ENCODE data around the gene NPHP4.

NPHP4 gene

DNA sequence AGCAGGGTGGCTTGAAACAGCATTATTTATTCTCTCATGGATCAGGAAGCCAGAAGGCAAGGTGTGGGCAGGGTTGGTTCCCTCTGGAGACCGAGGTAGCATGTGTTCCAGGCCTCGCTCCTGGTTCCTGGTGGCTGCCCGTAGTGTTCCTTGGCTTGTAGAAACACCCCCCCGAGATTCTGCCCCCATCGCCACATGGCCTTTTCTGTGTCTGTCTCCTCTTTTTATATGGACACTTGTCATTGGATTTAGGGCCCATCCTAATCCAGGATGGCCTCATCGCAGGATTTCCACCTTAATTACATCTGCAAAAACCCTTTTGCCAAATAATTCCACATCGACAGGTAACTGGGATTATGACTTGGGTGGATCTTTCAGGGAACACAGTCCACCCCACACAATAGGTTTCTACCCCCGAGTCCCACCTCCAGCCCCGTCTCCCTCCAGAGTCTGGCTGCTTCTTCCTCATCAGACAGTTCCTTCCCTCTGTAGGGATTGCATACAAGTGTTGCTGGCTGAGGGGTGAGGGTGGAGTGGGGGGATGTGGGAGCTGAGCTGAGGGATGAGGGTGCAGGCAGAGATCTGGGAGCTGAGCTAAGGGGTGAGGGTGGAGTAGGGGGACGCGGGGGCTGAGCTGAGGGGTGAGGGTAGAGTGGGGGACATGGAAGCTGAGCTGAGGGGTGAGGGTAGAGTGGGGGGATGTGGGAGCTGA lies 12.3 kb upstream of the NPHP4 start:
- no peak for DNase-seq (ENCODE audit: low read depth, low spot score)

DNA sequence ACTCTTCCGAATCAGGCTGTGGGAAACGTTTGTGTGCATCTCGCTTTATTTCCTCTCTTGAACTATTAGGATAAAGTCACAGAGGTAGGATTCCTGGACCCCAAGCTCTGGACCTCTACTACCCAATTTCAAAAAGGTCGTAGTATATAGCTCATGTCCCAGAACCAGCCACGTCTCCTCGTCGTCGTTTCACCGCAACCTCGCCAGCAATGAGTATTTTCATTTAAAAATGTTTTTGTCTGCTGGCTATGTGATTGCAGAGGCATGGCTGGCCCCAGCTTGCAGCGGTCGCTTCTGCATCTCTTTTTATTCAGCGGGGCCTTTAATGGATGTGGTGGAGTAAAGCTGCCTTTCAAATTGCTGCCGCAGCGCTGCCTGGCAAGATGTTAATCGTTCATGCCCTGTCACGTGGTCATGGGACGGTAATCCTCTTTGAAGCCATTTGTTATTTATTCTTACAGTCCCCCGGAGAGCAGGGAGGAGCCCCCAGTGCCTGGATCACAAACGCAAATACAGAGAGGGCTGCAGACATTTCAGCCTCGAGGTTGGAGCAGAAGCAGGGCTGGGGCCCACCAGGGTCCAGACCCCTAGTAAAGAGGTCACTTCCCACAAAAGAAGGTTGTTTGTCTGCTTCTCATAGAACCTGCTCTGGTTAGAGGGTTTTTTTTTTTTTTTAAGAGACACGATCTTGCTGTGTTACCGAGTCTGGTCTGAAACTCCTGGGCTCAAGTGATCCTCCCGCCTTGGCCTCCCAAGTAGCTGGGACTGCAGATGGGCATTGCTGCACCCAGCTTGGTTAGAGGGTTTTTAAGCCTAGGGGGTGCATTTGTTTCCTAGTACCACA lies 11.6 kb upstream of the NPHP4 start:
- DNase-seq (ENCODE audit: low read depth, low spot score), result no peak

DNA sequence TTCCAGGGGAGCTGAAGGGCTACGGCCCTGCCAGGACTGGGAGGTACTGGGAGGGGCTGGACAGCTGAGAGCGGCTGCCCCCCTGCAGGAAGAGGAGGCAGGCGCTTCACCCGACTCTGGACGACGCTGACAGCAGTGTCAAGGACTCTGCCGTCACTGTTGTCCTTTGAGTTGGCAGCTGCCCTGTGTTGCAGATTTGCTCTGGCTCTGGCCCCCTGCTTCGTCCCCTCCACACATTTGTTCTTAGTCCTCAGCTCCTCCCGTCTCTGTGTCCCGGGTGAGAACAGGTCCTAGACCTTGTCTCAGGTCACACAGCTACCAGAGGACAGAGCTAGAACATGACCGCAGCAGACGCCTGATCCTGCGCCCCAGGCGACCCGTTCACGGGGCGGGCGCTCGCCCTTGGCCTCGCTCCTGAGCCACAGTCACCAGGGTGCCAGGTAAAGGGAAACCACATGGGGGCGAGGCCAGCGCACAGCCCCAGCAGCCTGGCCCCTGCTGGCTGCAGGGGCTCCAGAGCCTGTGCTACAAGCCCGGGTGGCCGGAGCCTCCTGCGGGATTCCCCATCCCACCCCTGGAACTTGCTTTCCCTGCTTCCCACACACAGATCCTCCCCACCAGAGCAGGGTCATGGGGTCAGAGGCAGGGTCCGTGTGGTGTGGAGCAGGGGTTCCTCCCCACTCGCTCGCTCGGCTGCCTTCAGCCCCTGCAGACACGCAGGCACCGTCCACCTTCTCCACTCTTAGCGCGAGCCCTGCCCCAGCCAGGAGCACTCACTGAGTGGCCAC lies 10.7 kb upstream of the NPHP4 start:
- no peak for DNase-seq (ENCODE audit: low read depth, low spot score)

DNA sequence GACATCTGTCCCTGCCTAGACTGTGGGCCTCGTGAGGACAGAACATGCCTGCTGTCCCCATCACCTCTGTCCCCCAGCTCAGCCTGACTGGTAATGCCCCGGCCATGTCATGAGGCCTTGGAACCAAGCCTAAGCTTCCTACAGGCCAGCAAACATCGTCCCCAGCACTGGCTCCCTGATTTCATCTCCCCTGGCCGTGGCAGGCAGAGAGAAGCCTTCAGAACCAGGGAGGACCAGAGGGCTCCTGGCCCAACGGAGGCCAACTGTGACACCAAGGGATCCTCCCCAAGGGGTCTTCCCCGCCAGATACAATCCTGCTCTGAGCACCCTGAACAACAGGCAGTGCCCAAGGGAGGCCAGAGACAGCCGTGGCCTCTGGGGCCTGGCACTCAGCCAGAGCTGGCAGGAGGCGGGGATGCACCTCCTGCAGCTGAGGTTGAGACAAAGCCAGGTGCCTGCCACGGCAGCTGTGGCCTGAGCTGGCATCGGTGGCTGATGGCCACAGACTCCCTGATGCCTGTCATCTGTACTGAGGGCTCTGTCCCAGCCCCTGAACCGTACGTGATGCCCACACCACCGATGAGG lies 9.9 kb upstream of the NPHP4 start:
- no peak for DNase-seq (ENCODE audit: low read depth, low spot score)

DNA sequence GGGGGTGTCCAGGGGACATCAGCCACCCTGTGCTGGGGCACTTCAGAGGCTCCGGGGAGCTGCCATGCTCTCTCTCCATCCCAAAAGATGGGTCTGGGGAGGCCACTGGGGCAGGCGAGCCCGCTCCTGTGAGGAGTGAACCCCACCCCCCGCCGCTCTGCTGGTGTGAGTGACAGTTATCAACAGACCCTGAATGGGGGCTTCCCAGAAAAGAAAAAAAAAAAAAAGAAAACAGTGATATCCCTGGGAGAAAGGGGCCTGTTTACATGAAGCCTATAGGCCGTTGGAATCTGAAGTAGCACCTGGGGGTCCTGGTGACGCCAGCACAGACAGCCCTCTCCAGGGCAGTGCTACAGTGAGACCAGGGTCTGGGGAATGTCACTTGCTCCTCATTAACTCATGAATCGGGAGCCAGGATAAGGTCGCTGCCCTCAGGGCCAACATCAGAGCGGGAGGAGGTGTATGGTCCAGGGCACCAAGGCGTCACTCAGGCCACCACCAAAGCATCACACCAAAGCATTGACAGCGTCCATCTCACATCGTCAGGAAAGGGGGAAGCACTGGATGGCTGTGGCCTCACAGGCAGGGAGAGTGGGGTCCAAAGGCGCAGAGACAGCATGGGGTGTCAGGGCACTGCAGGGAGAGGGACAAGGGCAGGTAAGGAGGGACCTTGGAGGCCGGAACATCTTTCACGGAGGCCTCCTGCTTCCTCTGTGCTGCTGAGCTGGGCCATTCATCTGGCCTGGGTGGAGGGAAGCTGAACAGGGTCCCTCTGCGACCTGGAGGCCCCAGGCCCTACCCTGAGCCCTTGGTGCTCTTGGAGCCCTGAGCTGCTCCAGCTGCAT lies 8.4 kb upstream of the NPHP4 start:
- DNase-seq (ENCODE audit: low read depth, low spot score), result no peak

DNA sequence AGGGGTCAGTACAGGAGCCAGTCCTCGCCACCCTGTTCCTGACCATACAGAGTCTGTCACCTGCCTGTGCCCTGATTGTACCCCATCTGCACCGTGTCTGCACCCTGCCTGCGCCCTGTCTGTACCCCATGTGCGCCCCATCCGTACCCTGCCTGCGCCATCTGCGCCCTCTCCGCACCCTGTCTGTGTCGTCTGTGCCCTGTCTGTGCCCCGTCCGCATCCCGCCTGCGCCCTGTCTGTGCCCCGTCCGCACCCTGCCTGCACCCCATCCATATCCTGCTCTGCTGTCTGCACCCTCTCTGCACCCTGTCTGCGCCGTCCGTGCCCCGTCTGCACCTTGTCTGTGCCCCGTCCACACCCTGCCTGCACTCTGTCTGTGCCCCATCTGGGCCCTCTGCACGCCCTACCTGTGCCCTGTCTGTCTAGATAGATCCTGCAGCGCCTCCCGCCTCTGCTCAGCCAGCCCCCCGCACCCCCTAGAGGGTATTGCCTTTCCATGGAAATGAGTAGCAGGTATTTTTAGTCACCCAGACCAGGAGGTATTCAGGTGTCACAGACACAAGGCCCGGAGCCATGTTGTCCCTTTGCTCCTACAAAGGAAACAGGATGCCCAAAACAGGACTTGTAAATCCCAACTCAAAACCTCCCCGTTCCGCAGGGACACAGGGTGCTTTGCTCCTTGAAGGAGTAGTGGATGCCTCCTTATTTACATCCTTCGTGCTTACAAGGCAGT lies 7.7 kb upstream of the NPHP4 start:
- no peak for DNase-seq (ENCODE audit: low read depth, low spot score)

DNA sequence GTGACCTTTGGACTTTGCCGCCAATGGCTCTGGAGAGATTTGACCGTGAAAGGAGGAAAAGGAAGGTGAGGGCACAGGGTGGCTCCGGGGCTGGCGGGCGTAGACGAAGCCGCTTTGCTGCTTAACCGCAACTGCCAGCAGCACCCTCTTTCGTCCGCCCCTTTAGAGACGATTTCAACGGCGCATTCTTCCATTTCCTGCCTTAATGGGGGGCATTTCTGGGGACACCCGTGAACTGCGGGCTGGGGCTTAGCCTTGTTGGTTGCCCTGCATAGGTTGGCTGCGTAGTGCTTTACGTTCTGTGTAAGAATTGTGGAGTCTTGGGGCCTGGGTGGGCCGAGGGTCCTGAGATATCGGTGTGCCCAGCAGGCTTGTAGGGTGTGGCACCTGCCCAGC lies 6.7 kb upstream of the NPHP4 start:
- DNase-seq (ENCODE audit: low read depth, low spot score), result no peak

DNA sequence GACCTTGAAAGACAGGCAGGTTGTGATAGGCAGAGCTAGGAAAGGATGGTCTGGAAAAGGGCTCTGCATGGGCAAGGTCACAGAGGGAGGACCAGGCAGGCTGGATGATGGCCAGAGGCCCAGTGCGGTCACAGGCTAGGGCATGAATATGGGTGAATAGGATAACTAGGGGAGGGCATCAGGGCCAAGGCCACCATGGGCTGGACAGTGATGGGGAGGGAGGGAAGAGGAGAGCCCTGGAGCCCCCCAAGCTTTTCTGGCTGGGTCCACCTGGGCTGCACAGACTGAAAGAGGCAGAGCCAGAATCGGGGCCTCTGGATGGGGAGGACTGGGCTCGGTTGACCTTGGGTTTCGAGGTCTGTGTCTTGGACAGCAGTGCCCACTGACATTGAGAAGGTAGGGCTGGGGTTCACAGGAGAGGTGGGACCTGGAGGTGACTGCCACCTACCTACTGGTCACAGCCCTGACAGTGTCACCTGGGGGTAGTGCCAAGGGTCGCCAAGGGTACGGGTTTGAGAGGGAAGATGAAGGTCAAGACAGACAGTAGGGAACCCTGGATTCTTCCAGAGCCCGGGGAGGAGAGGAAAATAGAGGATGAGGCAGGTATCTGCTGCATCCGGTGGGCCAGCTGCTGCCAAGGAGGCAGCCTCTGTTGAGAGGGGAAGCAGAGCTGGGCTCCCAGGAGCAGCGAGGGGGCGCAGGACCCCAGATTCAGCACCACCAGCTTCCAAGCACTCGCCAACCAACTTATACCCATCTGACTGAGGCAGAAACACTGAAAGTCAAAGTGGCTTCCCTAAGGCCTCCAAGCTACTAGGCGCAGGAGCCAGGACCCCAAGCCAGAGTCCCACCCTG lies 6.1 kb upstream of the NPHP4 start:
- DNase-seq (ENCODE audit: low read depth, low spot score), result no peak

DNA sequence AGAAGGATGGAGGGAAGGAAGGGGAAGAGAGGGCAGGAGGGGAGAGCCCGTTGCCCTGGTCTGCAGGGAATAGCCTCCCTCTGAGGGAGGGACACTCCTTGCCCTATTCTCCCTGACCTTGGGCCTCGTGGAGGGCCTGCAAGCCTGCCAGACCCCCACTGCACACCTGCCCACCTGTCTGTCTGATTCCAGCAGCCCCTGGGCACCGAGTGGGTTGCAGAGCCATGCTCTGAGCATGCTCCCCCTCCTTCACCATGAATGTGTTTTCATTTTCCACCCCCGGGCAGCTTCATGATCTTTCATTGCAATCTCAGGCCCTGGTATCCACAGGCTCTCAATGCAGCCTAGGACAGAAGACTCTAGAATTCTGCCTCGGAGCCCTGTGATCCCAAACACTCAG lies 5.1 kb upstream of the NPHP4 start:
- no peak for DNase-seq (ENCODE audit: low read depth, low spot score)

DNA sequence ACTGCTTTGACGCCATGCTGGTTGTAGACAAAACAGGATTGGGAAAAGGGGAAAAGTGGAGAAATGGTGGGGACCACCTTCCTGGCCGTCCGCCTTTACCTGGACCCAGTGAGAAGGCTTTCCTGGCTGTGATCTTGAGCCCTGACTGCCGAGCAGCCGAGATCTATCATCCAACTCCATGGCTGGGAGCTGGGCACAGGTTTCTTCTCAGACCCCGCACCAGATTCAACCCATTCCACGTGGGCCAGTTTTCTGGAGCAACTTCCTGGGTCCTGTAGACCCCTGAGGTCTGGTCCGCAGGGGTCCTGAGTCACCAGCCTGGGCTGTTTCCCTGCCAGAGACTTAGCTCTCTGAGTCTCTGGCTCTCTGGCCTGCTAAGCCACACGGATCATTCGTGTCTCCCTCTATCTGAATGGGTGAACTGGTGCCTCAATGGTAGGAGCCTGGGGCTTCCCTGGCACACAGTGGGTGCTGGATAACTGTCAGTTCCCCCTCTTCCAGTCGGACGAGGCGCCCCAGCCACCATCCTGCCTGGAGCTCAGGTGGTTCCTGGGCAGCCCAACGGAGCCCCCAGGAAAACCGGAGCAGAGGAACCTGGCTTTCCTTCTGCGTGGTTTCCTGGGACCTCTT lies 4.5 kb upstream of the NPHP4 start:
- no peak for DNase-seq (ENCODE audit: low read depth, low spot score)

DNA sequence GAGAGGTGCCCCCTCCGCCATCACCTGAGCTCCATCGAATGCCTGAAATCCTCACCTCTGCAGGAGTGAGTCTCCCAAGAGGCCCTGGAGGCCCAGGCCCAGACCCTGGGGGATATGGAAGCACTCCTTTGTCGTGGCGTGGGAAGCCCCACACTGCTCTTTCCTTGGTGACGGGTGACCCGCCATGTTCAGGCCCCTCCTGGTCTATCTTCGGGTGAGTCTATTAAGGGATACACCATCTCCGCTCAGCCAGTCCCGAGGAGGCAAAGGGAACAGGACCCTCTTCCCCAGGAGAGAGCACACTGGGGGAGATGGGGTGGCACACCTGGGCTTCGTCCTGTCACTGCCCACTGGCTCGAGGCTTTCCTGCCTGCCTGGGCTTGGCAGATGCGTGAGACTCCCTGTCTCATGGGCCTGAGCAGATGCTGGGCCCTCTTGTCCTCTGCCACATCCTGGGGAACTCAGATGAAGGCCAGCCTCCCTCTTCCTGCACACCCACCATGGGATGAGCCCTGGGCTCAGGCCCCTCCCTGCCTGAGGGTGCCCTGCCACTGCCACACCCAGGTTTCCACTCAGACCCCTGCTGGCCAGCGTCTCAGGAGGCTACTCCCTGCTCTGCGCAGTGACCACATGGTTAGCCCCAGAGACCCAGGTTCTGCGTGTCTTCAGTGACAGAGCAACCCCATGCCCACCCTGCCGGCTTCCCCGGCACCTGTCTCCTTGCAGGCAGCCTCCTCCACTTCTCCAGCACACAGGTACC lies 3.8 kb upstream of the NPHP4 start:
- DNase-seq (ENCODE audit: low read depth, low spot score), result no peak

DNA sequence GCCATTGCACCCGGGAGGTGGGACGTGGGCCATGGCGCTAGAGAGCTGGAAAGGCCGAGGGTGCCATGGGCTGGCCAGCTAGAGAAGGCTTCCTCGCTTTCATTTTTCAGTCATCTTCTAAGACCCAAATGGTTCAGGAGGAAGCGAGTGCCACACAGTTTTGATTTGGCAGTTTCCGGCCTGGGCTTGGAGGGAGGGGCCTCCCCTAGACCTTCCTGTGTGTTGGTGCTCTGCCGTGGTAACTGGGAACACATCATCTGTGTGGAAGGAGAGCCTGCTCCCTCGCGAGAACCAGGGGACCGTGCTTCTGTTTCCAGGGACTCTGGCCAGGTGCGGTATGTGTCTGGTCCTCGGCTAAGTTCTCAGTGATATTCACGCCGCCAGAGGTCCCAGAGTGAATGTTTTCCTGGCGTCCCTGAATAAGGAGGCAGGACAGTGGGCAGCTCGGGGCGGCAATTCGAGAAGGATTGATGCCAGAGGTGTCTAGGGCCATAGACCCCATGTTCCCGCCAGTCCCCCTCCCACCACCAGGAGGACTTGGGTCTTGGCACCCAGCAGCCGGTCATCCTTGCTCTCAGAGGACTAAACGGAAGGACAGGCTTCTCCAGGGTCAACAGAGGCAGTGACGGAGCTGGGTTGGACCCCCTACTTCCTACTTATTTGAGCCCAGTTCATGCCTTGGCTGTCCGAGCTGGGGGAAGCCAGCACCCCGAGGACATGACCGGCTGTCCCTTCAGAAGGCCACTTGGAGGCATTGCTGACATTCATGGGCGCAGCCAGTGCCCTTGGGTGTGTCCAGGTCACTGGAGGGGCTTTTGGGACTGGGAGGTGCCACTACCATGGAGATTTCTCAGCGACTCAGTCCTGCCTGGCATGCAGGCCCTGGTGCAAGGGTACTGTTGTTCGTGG lies 2.7 kb upstream of the NPHP4 start:
- DNase-seq (ENCODE audit: low read depth, low spot score), result no peak

DNA sequence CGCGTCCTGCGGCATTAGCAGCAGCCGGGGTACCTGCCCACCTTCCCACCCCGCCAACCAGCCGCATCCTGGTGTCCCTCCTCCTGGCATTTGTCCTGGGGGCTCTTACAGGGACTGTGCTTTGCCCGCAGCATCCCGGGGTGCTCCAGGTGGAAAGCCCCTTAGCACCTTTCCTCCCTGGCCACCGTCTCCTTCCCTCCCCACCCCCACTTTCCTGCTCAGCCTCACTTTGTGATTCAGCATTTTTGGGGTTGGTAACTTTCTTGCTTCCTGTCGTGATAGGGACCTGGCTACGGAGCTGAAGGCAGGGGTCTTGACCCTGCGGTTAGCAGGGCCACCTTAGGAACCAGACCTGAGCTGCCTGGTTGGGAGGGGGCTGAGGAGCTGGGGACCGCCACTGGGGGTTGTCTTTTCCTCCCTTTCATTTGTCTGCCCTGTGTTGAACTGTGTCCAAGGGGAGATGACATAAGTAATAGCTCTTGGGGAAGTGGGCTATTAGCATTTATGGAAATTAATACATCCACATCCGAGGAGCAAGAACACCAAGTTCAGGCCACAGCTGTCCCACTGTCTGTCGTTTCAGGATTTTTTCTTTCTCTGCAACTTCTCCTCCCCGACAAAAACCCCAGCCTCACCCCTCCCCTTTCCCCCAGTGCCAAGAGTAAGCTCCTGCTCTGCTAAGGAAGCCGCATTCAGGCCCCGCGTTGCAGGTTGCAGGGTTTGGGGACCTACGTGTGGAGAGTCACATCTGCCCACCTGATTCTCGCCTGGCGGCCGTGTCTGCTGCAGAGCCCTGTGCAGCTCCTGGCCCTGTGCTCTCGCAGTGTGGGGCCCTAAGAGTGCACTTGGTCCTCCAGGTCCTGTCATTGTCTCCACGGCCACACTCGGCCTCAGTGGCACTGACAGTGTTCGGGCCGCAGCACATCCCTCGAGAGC lies 1.6 kb upstream of the NPHP4 start:
- DNase-seq (ENCODE audit: low read depth, low spot score), result no peak

DNA sequence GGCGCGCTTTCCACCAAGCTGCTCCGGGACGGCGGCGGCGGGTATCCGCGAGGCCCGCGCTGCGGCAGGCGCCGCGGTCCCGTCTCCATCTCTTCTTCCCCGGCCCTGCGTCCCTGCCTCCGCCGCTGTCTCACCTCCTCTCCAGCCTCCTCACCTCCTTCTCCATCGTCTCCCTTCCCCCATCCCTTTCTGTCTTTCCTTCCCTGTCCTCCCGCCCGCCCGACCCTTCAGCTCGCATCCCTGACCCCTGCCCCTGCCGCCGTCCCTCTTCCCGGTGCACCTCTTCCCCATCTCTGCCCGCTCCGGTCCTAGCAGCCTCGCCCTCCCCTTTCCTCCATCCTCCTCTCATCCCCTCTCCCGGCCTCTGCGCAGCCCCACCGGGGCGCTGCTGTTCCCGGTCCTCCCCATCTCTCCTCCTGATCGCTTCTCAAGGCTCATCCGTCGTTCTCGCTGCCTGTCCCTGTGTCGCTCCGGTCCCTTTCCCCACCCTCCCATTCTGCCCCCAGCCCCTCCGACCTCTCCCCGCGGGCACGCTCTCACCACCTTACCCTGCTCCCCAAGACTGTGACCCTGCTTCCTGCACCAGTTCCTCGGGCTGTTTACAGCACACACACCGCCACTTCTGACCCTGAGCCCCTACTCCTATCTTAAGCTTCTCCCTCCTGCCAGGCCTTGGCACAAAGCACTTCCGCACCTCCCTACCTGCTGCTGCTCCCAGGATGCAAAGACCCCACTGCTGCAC lies 760 bp upstream of the NPHP4 start:
- no peak for DNase-seq (ENCODE audit: low read depth, low spot score)

DNA sequence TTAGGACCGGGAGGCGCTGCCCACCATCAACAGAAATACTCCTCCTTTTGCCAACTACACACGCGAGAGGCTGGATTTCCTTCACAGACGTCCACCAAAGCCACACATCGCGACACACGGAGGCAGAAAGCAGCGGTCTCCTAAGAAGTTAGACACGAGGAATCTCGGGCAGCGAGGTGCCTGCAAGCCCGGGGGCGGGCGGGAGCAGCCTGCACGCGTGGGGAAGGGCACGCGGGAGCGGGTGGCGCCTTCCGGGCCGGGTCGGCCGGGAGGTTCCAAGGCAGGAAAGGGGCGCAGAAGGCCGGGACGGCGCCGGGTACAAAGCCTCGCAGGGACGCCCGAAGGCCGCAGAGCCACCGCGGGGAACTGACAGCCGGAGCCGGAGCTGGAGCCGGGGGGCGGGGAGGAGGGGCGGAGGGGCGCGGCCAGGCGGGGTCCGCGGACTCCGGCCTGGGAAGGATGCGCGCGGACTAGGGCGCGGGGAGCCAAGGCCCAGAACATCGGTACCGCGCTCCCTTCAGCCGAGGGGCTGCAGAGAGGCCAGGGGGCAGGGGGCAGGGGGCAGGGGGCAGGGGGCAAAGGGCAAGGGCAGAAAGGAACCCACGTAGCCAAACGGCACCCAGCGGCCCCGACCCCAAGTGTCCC lies 722 bp downstream of the NPHP4 start:
- no peak for DNase-seq (ENCODE audit: low read depth, low spot score)

All from iPS DF 19.7 (cell line).